H1 (cell line): ENCODE measurements around the gene TGFBR2. TPM values are rescaled to one million over a fixed set of nuclear protein-coding genes. Genes with fewer than 3 reads are reported as not detected.

ENCODE experiments used
- CTCF ChIA-PET: fragments of 300-600 bp; sonication (Branson Sonifier 250); formaldehyde crosslinking; loops from one replicate; lab custom pipeline; 2021; ENCODE audit not compliant: partially characterized antibody; lab: Charles Lee
- POLR2A ChIA-PET: fragments of 300-600 bp; sonication (Branson Sonifier 250); formaldehyde crosslinking; loops from one replicate; lab custom pipeline; 2021; ENCODE audit warnings: inconsistent platforms; ENCODE audit not compliant: partially characterized antibody; lab: Charles Lee
- DNase-seq, 2 experiments: peaks; one replicate each; pipeline versions ENCODE4 v3.0.0 to v3.0.0-alpha.2; 2010 to 2022; ENCODE audit warnings: low spot score in 2 of 2, low read depth in 1 of 2, mixed read lengths in 1 of 2
- FAIRE-seq: peaks from 2 replicates; lab custom pipeline; 2011; peaks lifted over from hg19 to GRCh38; lab: Jason Lieb, UNC
- H2AFZ ChIP-seq: 2 replicates; pipeline ENCODE4 v1.8.1; 2012; ENCODE audit warnings: low read length, inconsistent platforms
- H2AK5ac ChIP-seq: 2 replicates; pipeline ENCODE4 v1.6.1; 2013; ENCODE audit warnings: low read depth, low read length
- H2BK120ac ChIP-seq: replicated peaks from 2 replicates; pipeline ENCODE3; 2013; ENCODE audit warnings: low read depth, low read length, inconsistent platforms
- H2BK12ac ChIP-seq: 2 replicates; pipeline ENCODE4 v1.6.1; 2013; ENCODE audit warnings: low read depth, low read length
- H2BK15ac ChIP-seq: 2 replicates; pipeline ENCODE4 v1.6.1; 2013; ENCODE audit warnings: low read length
- H2BK20ac ChIP-seq: 2 replicates; pipeline ENCODE4 v1.6.1; 2013; ENCODE audit warnings: low read length
- H2BK5ac ChIP-seq: 2 replicates; pipeline ENCODE4 v1.6.1; 2013; ENCODE audit warnings: low read depth, low read length
- H3K14ac ChIP-seq: 2 replicates; pipeline ENCODE4 v1.6.1; 2013; ENCODE audit warnings: inconsistent platforms; ENCODE audit not compliant: insufficient read length
- H3K18ac ChIP-seq: 2 replicates; pipeline ENCODE4 v1.6.1; 2013; ENCODE audit warnings: low read length; ENCODE audit errors: extremely low read depth
- H3K23ac ChIP-seq: 2 replicates; pipeline ENCODE4 v1.6.1; 2013; ENCODE audit warnings: inconsistent platforms; ENCODE audit not compliant: insufficient read length
- H3K23me2 ChIP-seq: 2 replicates; pipeline ENCODE4 v1.6.1; 2013; ENCODE audit warnings: low read depth, low read length
- H3K27ac ChIP-seq: 2 replicates; pipeline ENCODE4 v1.6.1; 2011; ENCODE audit warnings: low read depth, low read length, inconsistent platforms
- H3K27me3 ChIP-seq, 4 experiments: replicated peaks in 1 of 4; 1 replicate in 1 of 4; 2 replicates in 3 of 4; pipeline versions ENCODE4 v1.6.1 to v1.8.1; 2011 to 2013; ENCODE audit warnings: low read length in 3 of 4, mild to moderate bottlenecking in 3 of 4, inconsistent platforms in 2 of 4, mixed read lengths in 2 of 4, moderate library complexity in 1 of 4; ENCODE audit not compliant: control insufficient read depth in 3 of 4, insufficient read depth in 3 of 4; ENCODE audit errors: extremely low read depth in 1 of 4
- H3K36me3 ChIP-seq, 4 experiments: 2 replicates each; pipeline versions ENCODE4 v1.6.1 to v1.8.1; 2011 to 2013; ENCODE audit warnings: mild to moderate bottlenecking in 4 of 4, low read length in 3 of 4, moderate library complexity in 2 of 4, control low read depth in 1 of 4, inconsistent platforms in 1 of 4; ENCODE audit not compliant: insufficient read depth in 4 of 4, control insufficient read depth in 2 of 4
- H3K4ac ChIP-seq: replicated peaks from 2 replicates; pipeline ENCODE3; 2013; ENCODE audit warnings: low read length, low read depth, mixed read lengths, inconsistent platforms; ENCODE audit not compliant: insufficient read length
- H3K4me1 ChIP-seq, 4 experiments: replicated peaks in 1 of 4; 1 replicate in 1 of 4; 2 replicates in 3 of 4; pipeline versions ENCODE4 v1.6.1 to v1.8.1; 2011 to 2013; ENCODE audit warnings: low read length in 3 of 4, inconsistent platforms in 2 of 4, mixed read lengths in 1 of 4; ENCODE audit not compliant: insufficient read depth in 4 of 4, control insufficient read depth in 3 of 4
- H3K4me2 ChIP-seq, 2 experiments: 2 replicates each; pipeline versions ENCODE4 v1.6.1 to v1.8.1; 2011 to 2013; ENCODE audit warnings: low read depth in 2 of 2, low read length in 2 of 2, control low read depth in 1 of 2, inconsistent platforms in 1 of 2, mild to moderate bottlenecking in 1 of 2; ENCODE audit not compliant: insufficient read depth in 1 of 2
- H3K4me3 ChIP-seq, 4 experiments: fragments of 200-600, 300-600 bp in 1 of 4; sonication (generic), shearing (Covaris generic), sonication (Bioruptor Twin) in 1 of 4; 2 replicates each; pipeline versions ENCODE4 v1.5.1 to v1.8.1; 2011 to 2016; ENCODE audit warnings: low read length in 4 of 4, low read depth in 3 of 4, control low read depth in 2 of 4, inconsistent platforms in 2 of 4, mild to moderate bottlenecking in 2 of 4, mixed read lengths in 1 of 4, moderate library complexity in 1 of 4; ENCODE audit not compliant: insufficient read depth in 2 of 4; ENCODE audit errors: extremely low read depth in 1 of 4
- H3K56ac ChIP-seq: replicated peaks from 2 replicates; pipeline ENCODE3; 2013; ENCODE audit warnings: low read depth, mild to moderate bottlenecking, mixed read lengths, low read length, inconsistent platforms; ENCODE audit not compliant: insufficient read length
- H3K79me1 ChIP-seq: 2 replicates; pipeline ENCODE4 v1.6.1; 2013; ENCODE audit warnings: low read depth, low read length, control low read depth
- H3K79me2 ChIP-seq, 2 experiments: 2 replicates each; pipeline versions ENCODE4 v1.6.1 to v1.8.1; 2012 to 2013; ENCODE audit warnings: low read length in 2 of 2, mild to moderate bottlenecking in 2 of 2, inconsistent platforms in 1 of 2; ENCODE audit not compliant: insufficient read depth in 2 of 2, control insufficient read depth in 1 of 2
- H3K9ac ChIP-seq, 4 experiments: replicated peaks in 1 of 4; 1 replicate in 1 of 4; 2 replicates in 3 of 4; pipeline versions ENCODE4 v1.6.1 to v1.8.1; 2011 to 2013; ENCODE audit warnings: low read depth in 3 of 4, low read length in 3 of 4, control low read depth in 2 of 4, mild to moderate bottlenecking in 2 of 4, moderate library complexity in 2 of 4, inconsistent platforms in 1 of 4; ENCODE audit errors: extremely low read depth in 1 of 4
- H3K9me3 ChIP-seq, 2 experiments: 2 replicates each; pipeline versions ENCODE4 v1.6.1 to v1.8.1; 2012 to 2013; ENCODE audit warnings: mild to moderate bottlenecking in 2 of 2, moderate library complexity in 2 of 2, control low read depth in 1 of 2, inconsistent platforms in 1 of 2, low read depth in 1 of 2, low read length in 1 of 2, mixed read lengths in 1 of 2; ENCODE audit not compliant: insufficient read depth in 2 of 2
- H4K20me1 ChIP-seq, 2 experiments: replicated peaks in 1 of 2; 2 replicates each; pipeline versions ENCODE3 to v1.8.1; 2011 to 2013; ENCODE audit warnings: inconsistent platforms in 2 of 2, low read length in 2 of 2, mild to moderate bottlenecking in 1 of 2; ENCODE audit not compliant: insufficient read depth in 2 of 2, control insufficient read depth in 1 of 2
- H4K5ac ChIP-seq: 2 replicates; pipeline ENCODE4 v1.6.1; 2013; ENCODE audit warnings: low read length, low read depth, mixed read lengths, inconsistent platforms; ENCODE audit not compliant: insufficient read length
- H4K8ac ChIP-seq: 2 replicates; pipeline ENCODE4 v1.8.0; 2013; ENCODE audit warnings: mild to moderate bottlenecking, moderate library complexity, low read length, inconsistent platforms; ENCODE audit not compliant: insufficient read depth; ENCODE audit errors: extremely low read depth
- H4K91ac ChIP-seq: replicated peaks from 2 replicates; pipeline ENCODE3; 2013; ENCODE audit warnings: low read length, mixed read lengths, inconsistent platforms; ENCODE audit not compliant: insufficient read length
- HDAC6 ChIP-seq: IDR thresholded peaks from one replicate; pipeline ENCODE4 v1.7.1; 2012; ENCODE audit warnings: low read depth, mild to moderate bottlenecking, inconsistent platforms, low read length, moderate library complexity
- SP1 ChIP-seq: IDR thresholded peaks from 2 replicates; pipeline ENCODE4 v1.6.1; 2011; ENCODE audit warnings: low read depth, low read length
- WGBS, 2 experiments: shearing (Covaris generic) in 1 of 2; methylation state at CpG; one replicate each; pipeline versions ENCODE4 v1.1.6 to v1.1.7; 2013 to 2015; ENCODE audit warnings: low lambda C conversion rate in 2 of 2, mixed read lengths in 2 of 2, inconsistent platforms in 1 of 2, low coverage in 1 of 2, missing lambda C conversion rate in 1 of 2; ENCODE audit not compliant: insufficient replicate concordance in 2 of 2, insufficient coverage in 1 of 2, insufficient read length in 1 of 2; ENCODE audit errors: extremely low coverage in 1 of 2, missing lambda C conversion rate in 1 of 2; 5-methylcytosine and 5-hydroxymethylcytosine counted together
- polyA plus RNA-seq, 7 experiments: library from polyadenylated mRNA; depleted of rRNA in 3 of 7; stranded (reverse) in 5 of 7; unstranded in 2 of 7; fragments of >200 nt in 5 of 7; fragments of 200-250 nt in 2 of 7; gene quantifications; 1 replicate in 5 of 7; 2 replicates in 1 of 7; 4 replicates in 1 of 7; pipeline versions ENCODE4 v1.2.1 to v1.2.3, GENCODE V29; 2011 to 2013; ENCODE audit warnings: missing spikeins in 2 of 7, mixed read lengths in 2 of 7
- total RNA-seq: library from RNA; stranded (reverse); fragmentation: NEBNext Ultra II Directional; extraction: Animal tissue kit (Norgen Biotek cat#: 25700); gene quantifications from 2 replicates; pipeline ENCODE4 v1.2.1, GENCODE V29; 2021

TGFBR2 gene
- total and polyA plus RNA-seq, 2 of the 8 experiments (the other 6 are each of a cell fraction or from before 2014, with no cell fraction given) = 4.2 to 7.4 TPM

- H3K4me1 ChIP-seq = peaks cover 0 to 6% (median 4%) of the 10 kb centered on the region in 4 experiments; a peak in 2 of 7 replicates
- no peak overlapping the region for H2BK15ac ChIP-seq
- H3K36me3 ChIP-seq = peaks cover 0 to 14% (median 5%) of the 10 kb centered on the region in 4 experiments; a peak in 3 of 8 replicates
- no peak overlapping the region for H3K4ac ChIP-seq
- DNase-seq (no peak), FAIRE-seq (no peak)
- no peak overlapping the region for H3K9ac ChIP-seq
- no peak overlapping the region for H2BK20ac ChIP-seq
- peaks cover 20 to 29% of the 10 kb centered on the region in 2 experiments for H3K9me3 ChIP-seq
- H3K23ac ChIP-seq = no peak overlapping the region
- H3K79me2 ChIP-seq = no peaks in the 10 kb centered on the region
- TF ChIP-seq HDAC6 (no peak), SP1 (no peak)
- H2BK12ac ChIP-seq = no peak overlapping the region
- WGBS, 2 experiments = 86% methylated on average over 9 of the region's 9 CpGs; no CpG with 5 or more reads in 1 of the 2 experiments
- no peak overlapping the region for H2AK5ac ChIP-seq
- no peak overlapping the region for H4K5ac ChIP-seq
- H3K4me3 ChIP-seq = no peak overlapping the region
- POLR2A ChIA-PET = no interaction called here
- H3K18ac ChIP-seq = no peak overlapping the region; the same call in 1 of the 2 replicates
- H3K14ac ChIP-seq = no peak overlapping the region
- no peaks in the 10 kb centered on the region for H3K23me2 ChIP-seq
- H2BK5ac ChIP-seq = no peak overlapping the region
- no peak overlapping the region; a peak in 1 of 4 replicates for H3K4me2 ChIP-seq
- no peak overlapping the region for H4K8ac ChIP-seq
- no peak overlapping the region for H2AFZ ChIP-seq
- CTCF ChIA-PET = interaction anchor here (1.1 to 2.7 kb wide), 3 partner anchors 11 to 442 kb away, joined by 3 to 14 read pairs (median 4); no protein-coding TSS in a partner anchor
- no peaks in the 10 kb centered on the region for H3K79me1 ChIP-seq
- no peaks in the 10 kb centered on the region for H3K27me3 ChIP-seq
- H3K27ac ChIP-seq = no peak overlapping the region
- no peaks in the 10 kb centered on the region for H4K20me1 ChIP-seq
- H2BK120ac ChIP-seq = no peak overlapping the region
- H4K91ac ChIP-seq = no peak overlapping the region
- H3K56ac ChIP-seq = no peak overlapping the region
Measured at GRCh38 chr3:30704931-30705890, 98.8 kb downstream of the TGFBR2 start.
